Measurements from ENCODE around the gene TBXAS1. TPM values are rescaled to one million over a fixed set of nuclear protein-coding genes. Genes with fewer than 3 reads are reported as not detected.

Gene TBXAS1
- polyA plus RNA-seq, 3 donors from 2014 or later, result 59.6 to 93.3 (median 68.7) TPM

GRCh38 chr7:140062528-140063299 is 233.7 kb downstream of the TBXAS1 start, which contains the start of gene PARP12:
Gene PARP12 (minus strand): TSS chr7:140062951. CDS start chr7:140062847, 104 bp downstream.
- Mint-ChIP-seq H3K36me3 (peaks cover 11 to 19% (median 13%) of the 10 kb centered on the region in 3 donors), H3K27me3 (ENCODE audit: low read depth in 3 of 3) (peaks cover 2 to 9% (median 4%) of the 10 kb centered on the region in 3 donors), H3K27ac (peak within 1 kb of the TSS; percentile 74 to 96 (median 92)), H3K9me3 (peaks cover 11 to 22% (median 16%) of the 10 kb centered on the region in 6 donors), H3K4me3 (peak within 1 kb of the TSS; percentile 90 to 95 (median 92)), H3K4me1 (peaks cover 41 to 54% of the 10 kb centered on the region in 2 donors)
- DNase-seq, result peak; percentile 87 to 90 (median 90)

DNA sequence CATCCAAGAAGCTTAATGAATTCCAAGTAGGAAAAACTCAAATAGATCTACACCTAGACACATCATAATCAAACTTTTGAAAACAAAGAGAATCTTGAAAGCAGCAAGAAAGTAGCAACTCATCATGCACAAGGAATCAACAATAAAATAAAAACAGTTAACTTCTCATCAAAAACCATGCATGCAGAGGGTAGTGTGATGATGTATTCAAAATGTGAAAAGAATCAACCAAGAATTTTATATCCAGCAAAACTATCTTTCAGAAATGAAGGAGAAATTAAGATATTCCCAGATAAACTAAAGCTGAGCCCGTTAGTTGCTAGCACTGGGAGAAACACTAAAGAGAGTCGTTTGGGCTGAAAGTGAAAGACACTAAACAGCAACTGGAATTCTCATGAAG is 238.0 kb downstream of the TBXAS1 start:
- Mint-ChIP-seq H3K4me3 (no peak overlapping the region), H3K36me3 (peaks cover 13 to 19% (median 17%) of the 10 kb centered on the region in 3 donors), H3K4me1 (peaks cover 5 to 10% of the 10 kb centered on the region in 2 donors), H3K9me3 (peaks cover 11 to 22% (median 16%) of the 10 kb centered on the region in 6 donors), H3K27me3 (ENCODE audit: low read depth in 3 of 3) (peaks cover 0 to 3% (median 2%) of the 10 kb centered on the region in 3 donors), H3K27ac (no peak overlapping the region)
- no peak for DNase-seq

DNA sequence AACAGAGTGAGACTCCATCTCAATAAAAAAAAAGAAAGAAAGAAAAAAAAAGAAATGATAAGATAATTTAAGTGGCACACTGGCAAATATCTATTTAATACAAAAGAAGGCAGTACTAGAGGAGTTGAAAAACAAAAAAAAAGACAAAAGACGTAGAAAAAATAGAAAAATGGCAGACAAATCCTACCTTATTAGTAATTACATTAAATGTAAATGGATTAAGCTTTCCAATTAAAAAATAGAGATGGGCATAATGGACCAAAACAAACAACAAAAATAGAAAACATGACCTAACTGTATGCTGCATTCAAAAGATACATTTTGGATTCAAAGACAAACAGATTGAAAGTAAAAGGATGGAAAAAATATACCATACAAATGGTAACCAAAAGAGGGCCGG is 239.0 kb downstream of the TBXAS1 start:
- Mint-ChIP-seq H3K27me3 (ENCODE audit: low read depth in 3 of 3) (no peaks in the 10 kb centered on the region), H3K4me3 (no peak overlapping the region)

GRCh38 chr7:140069298-140069949 is 240.4 kb downstream of the TBXAS1 start:
- no peak overlapping the region for H3K4me3 Mint-ChIP-seq
- no peak for DNase-seq
- H3K36me3 Mint-ChIP-seq, result peaks cover 13 to 19% (median 17%) of the 10 kb centered on the region in 3 donors
- H3K27me3 Mint-ChIP-seq (ENCODE audit: low read depth in 3 of 3), result peaks cover 2 to 3% (median 2%) of the 10 kb centered on the region in 3 donors
- H3K27ac Mint-ChIP-seq, result no peak overlapping the region
- no peaks in the 10 kb centered on the region for H3K4me1 Mint-ChIP-seq
- peaks cover 11 to 22% (median 16%) of the 10 kb centered on the region in 6 donors for H3K9me3 Mint-ChIP-seq

More for the DNA sequence above, 239.0 kb downstream of the TBXAS1 start:
- H3K27ac Mint-ChIP-seq, result no peak overlapping the region
- H3K9me3 Mint-ChIP-seq, result peaks cover 11 to 22% (median 16%) of the 10 kb centered on the region in 6 donors
- no peak for DNase-seq
- peaks cover 13 to 19% (median 17%) of the 10 kb centered on the region in 3 donors for H3K36me3 Mint-ChIP-seq
- H3K4me1 Mint-ChIP-seq, result peaks cover 5 to 8% of the 10 kb centered on the region in 2 donors

Other genes starting within 250 kb of the TBXAS1 start
- gene HIPK2, start 51.3 kb upstream of the TBXAS1 start, polyA plus RNA-seq, result 10 to 100 TPM in 1 of 3 donors, 1 to 10 TPM in 2; 3.5 to 14.2 (median 3.7) TPM
- 10 to 100 TPM; 23.3 to 26.8 (median 24.3) TPM for gene PARP12, start 233.7 kb downstream of the TBXAS1 start, polyA plus RNA-seq

Data from immature natural killer cell (primary cell).